Neural progenitor cell (in vitro differentiated cells): ENCODE measurements around the gene GPX6.

Source experiments
- EZH2phosphoT487 ChIP-seq: fragments of 200-600 bp; sonication (generic); IDR thresholded peaks from 2 replicates; pipeline ENCODE4 v1.6.1; 2017; ENCODE audit warnings: antibody characterized with exemption
- TF ChIP-seq, protein P1 (sequence below): fragments of 200-600 bp; sonication (generic); IDR thresholded peaks from 2 replicates; pipeline ENCODE4 v1.5.1; 2017; ENCODE audit warnings: antibody characterized with exemption, mild to moderate bottlenecking

DNA sequence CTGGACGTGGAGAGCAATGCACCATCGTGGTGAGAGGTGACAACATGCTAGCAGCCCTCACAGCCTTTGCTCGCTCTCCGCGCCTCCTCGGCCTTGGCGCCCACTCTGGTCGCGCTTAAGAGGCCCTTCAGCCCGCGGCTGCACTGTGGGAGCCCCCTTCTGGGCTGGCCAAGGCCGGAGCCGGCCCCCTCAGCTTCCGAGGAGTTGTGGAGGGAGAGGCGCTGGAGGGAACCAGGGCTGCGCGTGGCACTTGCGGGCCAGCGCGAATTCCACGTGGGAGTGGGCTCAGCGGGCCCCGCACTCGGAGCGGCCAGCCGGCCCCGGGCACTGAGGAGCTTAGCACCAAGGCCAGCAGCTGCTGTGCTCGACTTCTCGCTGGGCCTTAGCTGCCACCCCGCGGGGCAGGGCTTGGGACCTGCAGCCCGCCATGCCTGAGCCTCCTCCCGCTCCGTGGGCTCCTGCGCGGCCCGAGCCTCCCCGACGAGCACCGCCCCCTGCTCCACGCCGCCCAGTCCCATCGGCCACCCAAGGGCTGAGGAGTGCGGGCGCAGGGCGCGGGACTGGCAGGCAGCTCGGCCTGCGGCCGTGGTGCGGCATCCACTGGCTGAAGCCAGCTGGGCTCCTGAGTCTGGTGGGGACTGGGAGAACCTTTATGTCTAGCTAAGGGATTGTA lies 3.8 kb downstream of the GPX6 start:
- TF ChIP-seq, protein P1, sequence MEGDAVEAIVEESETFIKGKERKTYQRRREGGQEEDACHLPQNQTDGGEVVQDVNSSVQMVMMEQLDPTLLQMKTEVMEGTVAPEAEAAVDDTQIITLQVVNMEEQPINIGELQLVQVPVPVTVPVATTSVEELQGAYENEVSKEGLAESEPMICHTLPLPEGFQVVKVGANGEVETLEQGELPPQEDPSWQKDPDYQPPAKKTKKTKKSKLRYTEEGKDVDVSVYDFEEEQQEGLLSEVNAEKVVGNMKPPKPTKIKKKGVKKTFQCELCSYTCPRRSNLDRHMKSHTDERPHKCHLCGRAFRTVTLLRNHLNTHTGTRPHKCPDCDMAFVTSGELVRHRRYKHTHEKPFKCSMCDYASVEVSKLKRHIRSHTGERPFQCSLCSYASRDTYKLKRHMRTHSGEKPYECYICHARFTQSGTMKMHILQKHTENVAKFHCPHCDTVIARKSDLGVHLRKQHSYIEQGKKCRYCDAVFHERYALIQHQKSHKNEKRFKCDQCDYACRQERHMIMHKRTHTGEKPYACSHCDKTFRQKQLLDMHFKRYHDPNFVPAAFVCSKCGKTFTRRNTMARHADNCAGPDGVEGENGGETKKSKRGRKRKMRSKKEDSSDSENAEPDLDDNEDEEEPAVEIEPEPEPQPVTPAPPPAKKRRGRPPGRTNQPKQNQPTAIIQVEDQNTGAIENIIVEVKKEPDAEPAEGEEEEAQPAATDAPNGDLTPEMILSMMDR = no peak
- TF ChIP-seq EZH2phosphoT487 = no peak
